ENCODE measurements around the gene NAA11.

NAA11 gene

GRCh38 chr4:79325436-79325835 lies 425 bp downstream of the NAA11 start:
- H3K27me3 ChIP-seq (replicated peaks) = no peaks in the 10 kb centered on the region
- H3K4me3 ChIP-seq (ENCODE audit: low read depth, low read length) = no peak overlapping the region
- no peaks in the 10 kb centered on the region for H3K36me3 ChIP-seq (replicated peaks)
- no peak for DNase-seq
- H3K27ac ChIP-seq = no peak overlapping the region
- in situ Hi-C loops (cut with HindIII; ENCODE audit: low pct_ligation_motif_present, low sequenced_read_pairs) = no loop called here
- TF ChIP-seq, protein P1, sequence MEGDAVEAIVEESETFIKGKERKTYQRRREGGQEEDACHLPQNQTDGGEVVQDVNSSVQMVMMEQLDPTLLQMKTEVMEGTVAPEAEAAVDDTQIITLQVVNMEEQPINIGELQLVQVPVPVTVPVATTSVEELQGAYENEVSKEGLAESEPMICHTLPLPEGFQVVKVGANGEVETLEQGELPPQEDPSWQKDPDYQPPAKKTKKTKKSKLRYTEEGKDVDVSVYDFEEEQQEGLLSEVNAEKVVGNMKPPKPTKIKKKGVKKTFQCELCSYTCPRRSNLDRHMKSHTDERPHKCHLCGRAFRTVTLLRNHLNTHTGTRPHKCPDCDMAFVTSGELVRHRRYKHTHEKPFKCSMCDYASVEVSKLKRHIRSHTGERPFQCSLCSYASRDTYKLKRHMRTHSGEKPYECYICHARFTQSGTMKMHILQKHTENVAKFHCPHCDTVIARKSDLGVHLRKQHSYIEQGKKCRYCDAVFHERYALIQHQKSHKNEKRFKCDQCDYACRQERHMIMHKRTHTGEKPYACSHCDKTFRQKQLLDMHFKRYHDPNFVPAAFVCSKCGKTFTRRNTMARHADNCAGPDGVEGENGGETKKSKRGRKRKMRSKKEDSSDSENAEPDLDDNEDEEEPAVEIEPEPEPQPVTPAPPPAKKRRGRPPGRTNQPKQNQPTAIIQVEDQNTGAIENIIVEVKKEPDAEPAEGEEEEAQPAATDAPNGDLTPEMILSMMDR (IDR thresholded peaks at IDR 0.05; ENCODE audit: low read depth, low read length, missing control alignments) = no peak

- TF ChIP-seq, protein P1 (IDR thresholded peaks at IDR 0.05; ENCODE audit: low read depth, low read length, missing control alignments) = no peak
- DNase-seq = no peak
- no peaks in the 10 kb centered on the region for H3K36me3 ChIP-seq (replicated peaks)
- in situ Hi-C loops (cut with HindIII; ENCODE audit: low pct_ligation_motif_present, low sequenced_read_pairs) = no loop called here
- no peak overlapping the region for H3K27ac ChIP-seq
- H3K4me3 ChIP-seq (ENCODE audit: low read depth, low read length) = no peak overlapping the region
- no peaks in the 10 kb centered on the region for H3K27me3 ChIP-seq (replicated peaks)
Observed at GRCh38 chr4:79319975-79320374, 5.9 kb downstream of the NAA11 start.

DNA sequence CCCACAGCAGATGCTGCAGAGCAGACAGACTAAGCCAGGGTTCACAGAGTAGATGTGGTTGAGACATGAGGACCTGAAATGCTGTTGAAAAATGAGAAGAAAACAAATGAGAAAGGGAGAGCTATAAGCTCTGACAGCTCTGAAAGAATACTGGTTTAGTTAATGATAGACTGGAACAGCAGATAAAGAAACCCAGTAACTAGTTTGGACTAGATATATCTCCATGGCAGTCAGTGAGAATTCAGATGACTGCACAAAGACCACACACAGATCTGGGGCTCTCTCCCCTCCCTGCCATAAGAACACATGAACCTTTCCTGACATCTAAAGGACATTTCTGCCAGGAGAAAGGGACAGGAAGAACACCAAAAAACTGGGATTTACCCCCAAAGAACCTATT lies 8.2 kb downstream of the NAA11 start:
- no peaks in the 10 kb centered on the region for H3K36me3 ChIP-seq (replicated peaks)
- no peaks in the 10 kb centered on the region for H3K27me3 ChIP-seq (replicated peaks)
- TF ChIP-seq, protein P1 (IDR thresholded peaks at IDR 0.05; ENCODE audit: low read depth, low read length, missing control alignments) = no peak
- in situ Hi-C loops (cut with HindIII; ENCODE audit: low pct_ligation_motif_present, low sequenced_read_pairs) = no loop called here
- H3K4me3 ChIP-seq (ENCODE audit: low read depth, low read length) = no peak overlapping the region
- H3K27ac ChIP-seq = no peak overlapping the region
- DNase-seq = no peak

GRCh38 chr4:79315891-79316290 lies 10.0 kb downstream of the NAA11 start:
- H3K4me3 ChIP-seq (ENCODE audit: low read depth, low read length) = no peak overlapping the region
- no peaks in the 10 kb centered on the region for H3K27me3 ChIP-seq (replicated peaks)
- no peaks in the 10 kb centered on the region for H3K36me3 ChIP-seq (replicated peaks)
- TF ChIP-seq, protein P1 (IDR thresholded peaks at IDR 0.05; ENCODE audit: low read depth, low read length, missing control alignments) = no peak
- DNase-seq = no peak
- in situ Hi-C loops (cut with HindIII; ENCODE audit: low pct_ligation_motif_present, low sequenced_read_pairs) = no loop called here
- no peak overlapping the region for H3K27ac ChIP-seq

DNA sequence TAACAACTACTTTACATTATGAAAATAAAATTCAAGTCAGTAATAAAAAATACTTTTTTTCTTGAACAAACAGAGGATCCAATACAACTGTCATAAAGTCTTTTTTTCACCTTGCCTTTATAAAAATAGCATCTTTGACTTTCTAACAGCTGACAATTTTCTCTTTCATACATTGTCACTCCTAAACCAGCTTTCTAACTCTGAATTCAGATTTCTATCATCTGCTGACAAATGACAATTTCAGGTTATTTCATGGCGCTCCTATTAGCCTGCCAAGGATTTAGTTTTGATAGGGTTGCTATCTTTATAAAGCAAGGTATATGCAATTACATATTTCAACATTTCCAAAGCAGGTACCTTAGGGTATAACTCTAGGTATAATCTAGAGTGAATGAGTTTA lies 14.6 kb downstream of the NAA11 start:
- in situ Hi-C loops (cut with HindIII; ENCODE audit: low pct_ligation_motif_present, low sequenced_read_pairs) = no loop called here
- H3K27ac ChIP-seq = no peak overlapping the region
- no peaks in the 10 kb centered on the region for H3K36me3 ChIP-seq (replicated peaks)
- no peak overlapping the region for H3K4me3 ChIP-seq (ENCODE audit: low read depth, low read length)
- DNase-seq = no peak
- no peaks in the 10 kb centered on the region for H3K27me3 ChIP-seq (replicated peaks)
- TF ChIP-seq, protein P1 (IDR thresholded peaks at IDR 0.05; ENCODE audit: low read depth, low read length, missing control alignments) = no peak

DNA sequence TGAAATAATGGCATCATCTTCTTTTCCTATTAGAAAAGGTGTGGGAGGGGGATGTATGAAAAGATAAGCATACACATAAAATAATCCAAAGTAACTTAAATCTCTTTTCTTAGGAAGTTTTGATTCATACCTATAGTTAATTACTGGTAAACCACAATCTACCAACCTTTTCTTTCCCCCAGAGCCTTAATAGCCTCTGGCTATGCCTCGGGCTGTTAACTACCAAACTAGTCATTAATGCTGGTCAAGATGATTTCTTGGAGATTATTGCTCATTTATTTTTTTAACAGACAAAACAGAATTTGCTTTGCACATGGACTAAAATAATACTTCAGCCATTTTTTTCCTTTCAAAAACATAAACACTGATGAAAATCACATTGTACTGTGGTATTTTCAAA lies 16.9 kb downstream of the NAA11 start:
- in situ Hi-C loops (cut with HindIII; ENCODE audit: low pct_ligation_motif_present, low sequenced_read_pairs) = no loop called here
- H3K27me3 ChIP-seq (replicated peaks) = no peaks in the 10 kb centered on the region
- no peaks in the 10 kb centered on the region for H3K36me3 ChIP-seq (replicated peaks)
- DNase-seq = no peak
- TF ChIP-seq, protein P1 (IDR thresholded peaks at IDR 0.05; ENCODE audit: low read depth, low read length, missing control alignments) = no peak
- H3K27ac ChIP-seq = no peak overlapping the region
- H3K4me3 ChIP-seq (ENCODE audit: low read depth, low read length) = no peak overlapping the region

All from brain microvascular endothelial cell (primary cell).